Measurements from ENCODE around the gene NTRK2.

DNA sequence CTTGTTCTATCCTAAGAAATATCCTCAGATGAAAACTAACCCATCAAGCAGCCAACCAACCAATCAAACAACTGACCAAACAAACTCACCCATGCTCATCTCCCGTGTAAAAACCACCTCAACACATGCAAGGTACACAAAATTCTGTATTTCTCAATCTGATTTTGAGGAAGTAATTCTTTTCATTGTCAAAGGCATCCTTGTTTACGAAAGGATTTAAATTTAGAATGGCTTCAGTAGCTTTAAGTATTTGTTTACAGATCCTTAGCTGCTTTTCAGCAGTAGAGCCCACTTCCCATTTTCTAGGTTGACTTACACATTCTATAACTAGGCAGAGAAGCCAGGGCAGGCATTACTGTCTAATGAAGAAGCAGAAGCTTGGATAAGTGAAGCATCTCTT, 78.6 kb downstream of the NTRK2 start:
- TF ChIP-seq, protein P1, sequence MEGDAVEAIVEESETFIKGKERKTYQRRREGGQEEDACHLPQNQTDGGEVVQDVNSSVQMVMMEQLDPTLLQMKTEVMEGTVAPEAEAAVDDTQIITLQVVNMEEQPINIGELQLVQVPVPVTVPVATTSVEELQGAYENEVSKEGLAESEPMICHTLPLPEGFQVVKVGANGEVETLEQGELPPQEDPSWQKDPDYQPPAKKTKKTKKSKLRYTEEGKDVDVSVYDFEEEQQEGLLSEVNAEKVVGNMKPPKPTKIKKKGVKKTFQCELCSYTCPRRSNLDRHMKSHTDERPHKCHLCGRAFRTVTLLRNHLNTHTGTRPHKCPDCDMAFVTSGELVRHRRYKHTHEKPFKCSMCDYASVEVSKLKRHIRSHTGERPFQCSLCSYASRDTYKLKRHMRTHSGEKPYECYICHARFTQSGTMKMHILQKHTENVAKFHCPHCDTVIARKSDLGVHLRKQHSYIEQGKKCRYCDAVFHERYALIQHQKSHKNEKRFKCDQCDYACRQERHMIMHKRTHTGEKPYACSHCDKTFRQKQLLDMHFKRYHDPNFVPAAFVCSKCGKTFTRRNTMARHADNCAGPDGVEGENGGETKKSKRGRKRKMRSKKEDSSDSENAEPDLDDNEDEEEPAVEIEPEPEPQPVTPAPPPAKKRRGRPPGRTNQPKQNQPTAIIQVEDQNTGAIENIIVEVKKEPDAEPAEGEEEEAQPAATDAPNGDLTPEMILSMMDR (conservative IDR thresholded peaks at IDR 0.05): no peak
- no peak for TF ChIP-seq EZH2 (IDR thresholded peaks at IDR 0.05; ENCODE audit: low read depth)
